Mesothelial cell of epicardium (in vitro differentiated cells): Measurements from ENCODE around the gene AP5Z1. TPM values are rescaled to one million over a fixed set of nuclear protein-coding genes. Genes with fewer than 3 reads are reported as not detected.
A peak's percentile ranks its signal among the peaks of the same experiment; 100 is the strongest.

Experiments used
- DNase-seq, 2 experiments: peaks; one replicate each; pipeline ENCODE4 v3.0.0; 2021; ENCODE audit warnings: low spot score in 2 of 2; ENCODE audit not compliant: unreplicated experiment in 2 of 2
- H3K27ac Mint-ChIP-seq: 2 replicates; pipeline ENCODE4 v1.8.0; 2021; ENCODE audit warnings: mixed read lengths
- H3K27me3 Mint-ChIP-seq: 2 replicates; pipeline ENCODE4 v1.8.0; 2021; ENCODE audit warnings: low read depth, mixed read lengths
- H3K36me3 Mint-ChIP-seq: 2 replicates; pipeline ENCODE4 v1.8.0; 2021; ENCODE audit warnings: mixed read lengths
- H3K4me1 Mint-ChIP-seq: 2 replicates; pipeline ENCODE4 v1.8.0; 2021; ENCODE audit warnings: mixed read lengths
- H3K4me3 Mint-ChIP-seq: 2 replicates; pipeline ENCODE4 v1.8.0; 2021; ENCODE audit warnings: mild to moderate bottlenecking, moderate library complexity, mixed read lengths
- H3K9me3 Mint-ChIP-seq: 2 replicates; pipeline ENCODE4 v1.8.0; 2021; ENCODE audit warnings: mixed read lengths
- total RNA-seq: library from RNA; stranded (reverse); gene quantifications from 3 replicates; pipeline ENCODE4 v1.2.1, GENCODE V29; 2021
- TF ChIP-seq, protein P1 (sequence below): fragments of 200-600 bp; sonication (generic); IDR thresholded peaks from one replicate; pipeline ENCODE4 v1.5.0; 2021; ENCODE audit warnings: antibody characterized with exemption; ENCODE audit not compliant: unreplicated experiment

AP5Z1 gene, protein sequence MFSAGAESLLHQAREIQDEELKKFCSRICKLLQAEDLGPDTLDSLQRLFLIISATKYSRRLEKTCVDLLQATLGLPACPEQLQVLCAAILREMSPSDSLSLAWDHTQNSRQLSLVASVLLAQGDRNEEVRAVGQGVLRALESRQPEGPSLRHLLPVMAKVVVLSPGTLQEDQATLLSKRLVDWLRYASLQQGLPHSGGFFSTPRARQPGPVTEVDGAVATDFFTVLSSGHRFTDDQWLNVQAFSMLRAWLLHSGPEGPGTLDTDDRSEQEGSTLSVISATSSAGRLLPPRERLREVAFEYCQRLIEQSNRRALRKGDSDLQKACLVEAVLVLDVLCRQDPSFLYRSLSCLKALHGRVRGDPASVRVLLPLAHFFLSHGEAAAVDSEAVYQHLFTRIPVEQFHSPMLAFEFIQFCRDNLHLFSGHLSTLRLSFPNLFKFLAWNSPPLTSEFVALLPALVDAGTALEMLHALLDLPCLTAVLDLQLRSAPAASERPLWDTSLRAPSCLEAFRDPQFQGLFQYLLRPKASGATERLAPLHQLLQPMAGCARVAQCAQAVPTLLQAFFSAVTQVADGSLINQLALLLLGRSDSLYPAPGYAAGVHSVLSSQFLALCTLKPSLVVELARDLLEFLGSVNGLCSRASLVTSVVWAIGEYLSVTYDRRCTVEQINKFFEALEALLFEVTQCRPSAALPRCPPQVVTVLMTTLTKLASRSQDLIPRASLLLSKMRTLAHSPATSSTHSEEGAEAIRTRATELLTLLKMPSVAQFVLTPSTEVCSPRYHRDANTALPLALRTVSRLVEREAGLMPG
- 35.6 to 40.9 TPM (median 36.2 TPM) in 3 replicates for total RNA-seq

DNA sequence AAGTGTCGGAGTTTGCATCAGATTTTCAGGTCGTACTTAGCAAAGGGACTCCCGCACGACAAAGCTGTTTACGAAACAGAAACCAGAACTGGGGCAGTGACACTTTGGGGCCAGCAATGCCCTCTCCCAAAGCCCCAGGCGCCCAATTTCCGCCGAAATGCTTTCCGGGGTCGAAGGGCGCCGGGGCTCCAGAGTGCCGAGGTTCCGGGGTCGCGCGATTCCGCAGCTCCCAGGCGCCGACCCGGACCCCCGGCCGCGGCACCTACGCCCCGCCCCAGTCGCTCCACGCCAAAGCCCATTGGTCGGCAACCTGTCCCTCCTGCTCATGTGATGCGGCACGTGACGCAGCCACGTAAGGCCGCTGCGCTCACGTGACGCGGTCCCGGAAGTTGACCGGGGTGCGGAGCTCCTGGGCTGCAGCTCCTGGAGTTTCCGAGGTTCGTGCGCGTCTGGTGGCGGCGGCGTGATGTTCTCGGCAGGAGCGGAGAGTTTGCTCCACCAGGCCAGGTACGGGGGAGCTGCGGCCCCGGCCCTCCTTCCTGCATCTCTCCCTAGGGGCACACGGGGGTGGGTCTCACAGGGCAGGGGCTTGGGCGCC, at the start of gene AP5Z1:
AP5Z1 (plus strand) TSS at position 374 of the 598 bp plus-strand sequence; CDS start at position 467, 93 bp downstream.
- Mint-ChIP-seq H3K4me3 (peak within 1 kb of the TSS; percentile 99), H3K27me3 (no peaks in the 10 kb centered on the region), H3K9me3 (no peaks in the 10 kb centered on the region), H3K4me1 (peaks cover 32% of the 10 kb centered on the region), H3K36me3 (no peaks in the 10 kb centered on the region), H3K27ac (peak within 1 kb of the TSS; percentile 99)
- peak; percentile 90 for DNase-seq
- TF ChIP-seq, protein P1, sequence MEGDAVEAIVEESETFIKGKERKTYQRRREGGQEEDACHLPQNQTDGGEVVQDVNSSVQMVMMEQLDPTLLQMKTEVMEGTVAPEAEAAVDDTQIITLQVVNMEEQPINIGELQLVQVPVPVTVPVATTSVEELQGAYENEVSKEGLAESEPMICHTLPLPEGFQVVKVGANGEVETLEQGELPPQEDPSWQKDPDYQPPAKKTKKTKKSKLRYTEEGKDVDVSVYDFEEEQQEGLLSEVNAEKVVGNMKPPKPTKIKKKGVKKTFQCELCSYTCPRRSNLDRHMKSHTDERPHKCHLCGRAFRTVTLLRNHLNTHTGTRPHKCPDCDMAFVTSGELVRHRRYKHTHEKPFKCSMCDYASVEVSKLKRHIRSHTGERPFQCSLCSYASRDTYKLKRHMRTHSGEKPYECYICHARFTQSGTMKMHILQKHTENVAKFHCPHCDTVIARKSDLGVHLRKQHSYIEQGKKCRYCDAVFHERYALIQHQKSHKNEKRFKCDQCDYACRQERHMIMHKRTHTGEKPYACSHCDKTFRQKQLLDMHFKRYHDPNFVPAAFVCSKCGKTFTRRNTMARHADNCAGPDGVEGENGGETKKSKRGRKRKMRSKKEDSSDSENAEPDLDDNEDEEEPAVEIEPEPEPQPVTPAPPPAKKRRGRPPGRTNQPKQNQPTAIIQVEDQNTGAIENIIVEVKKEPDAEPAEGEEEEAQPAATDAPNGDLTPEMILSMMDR, result no peak

DNA sequence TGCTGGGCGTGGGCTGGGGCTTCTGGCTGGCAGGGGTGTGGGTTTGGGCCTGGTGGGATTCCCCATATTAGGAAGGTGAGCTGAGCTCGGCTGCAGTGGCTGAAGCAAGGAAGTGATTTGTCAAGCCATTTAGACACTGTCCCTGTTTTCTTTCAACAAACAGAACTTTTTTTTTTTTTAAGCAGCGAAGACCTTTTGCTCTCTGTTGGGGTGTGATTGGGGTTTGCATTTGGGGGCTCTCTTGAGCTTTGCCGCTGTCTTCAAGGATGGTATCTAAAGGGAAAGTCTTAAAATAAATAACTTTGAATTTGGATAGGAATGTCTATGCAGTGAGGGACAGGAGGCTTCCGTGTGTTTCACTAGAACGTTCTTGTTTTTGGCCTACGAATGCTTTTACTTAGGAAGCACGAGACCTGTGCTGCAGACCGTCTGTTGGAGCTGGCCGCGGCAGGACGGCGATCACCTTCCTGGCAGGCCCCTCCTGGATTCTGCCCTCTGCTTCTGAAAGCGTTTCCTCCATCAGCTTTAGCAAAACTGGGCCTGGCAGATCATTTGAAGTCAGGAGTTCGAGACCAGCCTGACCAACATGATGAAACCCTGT, 49.5 kb upstream of the AP5Z1 start:
- peaks cover 8% of the 10 kb centered on the region for H3K36me3 Mint-ChIP-seq
- H3K4me1 Mint-ChIP-seq, result peaks cover 40% of the 10 kb centered on the region
- TF ChIP-seq, protein P1, result no peak
- peak overlapping the region; percentile 45 for H3K4me3 Mint-ChIP-seq
- H3K27ac Mint-ChIP-seq, result peak overlapping the region; percentile 93
- DNase-seq, result no peak
- no peaks in the 10 kb centered on the region for H3K27me3 Mint-ChIP-seq
- H3K9me3 Mint-ChIP-seq, result no peaks in the 10 kb centered on the region

DNA sequence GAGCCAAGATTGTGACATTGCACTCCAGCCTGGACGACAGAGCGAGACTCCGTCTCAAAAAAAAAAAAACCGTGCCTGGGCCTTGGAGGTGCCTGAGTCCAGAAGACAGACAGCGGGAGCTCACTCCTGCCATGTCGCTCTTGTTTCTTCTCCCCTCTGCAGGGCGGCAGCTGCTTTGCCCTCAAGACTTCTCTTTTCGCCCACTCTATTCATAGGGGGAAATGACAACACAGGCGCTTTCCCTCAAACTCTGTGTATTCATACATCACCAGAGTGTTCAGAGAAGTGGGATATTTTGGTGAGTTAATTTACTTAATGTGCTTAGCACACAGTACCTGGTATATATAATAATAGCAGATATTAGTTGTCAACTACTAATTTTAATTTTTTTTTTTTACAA, 48.9 kb upstream of the AP5Z1 start:
- no peaks in the 10 kb centered on the region for H3K27me3 Mint-ChIP-seq
- peak overlapping the region; percentile 93 for H3K27ac Mint-ChIP-seq
- peaks cover 8% of the 10 kb centered on the region for H3K36me3 Mint-ChIP-seq
- H3K9me3 Mint-ChIP-seq, result no peaks in the 10 kb centered on the region
- peaks cover 43% of the 10 kb centered on the region for H3K4me1 Mint-ChIP-seq
- TF ChIP-seq, protein P1, result no peak
- H3K4me3 Mint-ChIP-seq, result no peak overlapping the region
- no peak for DNase-seq

DNA sequence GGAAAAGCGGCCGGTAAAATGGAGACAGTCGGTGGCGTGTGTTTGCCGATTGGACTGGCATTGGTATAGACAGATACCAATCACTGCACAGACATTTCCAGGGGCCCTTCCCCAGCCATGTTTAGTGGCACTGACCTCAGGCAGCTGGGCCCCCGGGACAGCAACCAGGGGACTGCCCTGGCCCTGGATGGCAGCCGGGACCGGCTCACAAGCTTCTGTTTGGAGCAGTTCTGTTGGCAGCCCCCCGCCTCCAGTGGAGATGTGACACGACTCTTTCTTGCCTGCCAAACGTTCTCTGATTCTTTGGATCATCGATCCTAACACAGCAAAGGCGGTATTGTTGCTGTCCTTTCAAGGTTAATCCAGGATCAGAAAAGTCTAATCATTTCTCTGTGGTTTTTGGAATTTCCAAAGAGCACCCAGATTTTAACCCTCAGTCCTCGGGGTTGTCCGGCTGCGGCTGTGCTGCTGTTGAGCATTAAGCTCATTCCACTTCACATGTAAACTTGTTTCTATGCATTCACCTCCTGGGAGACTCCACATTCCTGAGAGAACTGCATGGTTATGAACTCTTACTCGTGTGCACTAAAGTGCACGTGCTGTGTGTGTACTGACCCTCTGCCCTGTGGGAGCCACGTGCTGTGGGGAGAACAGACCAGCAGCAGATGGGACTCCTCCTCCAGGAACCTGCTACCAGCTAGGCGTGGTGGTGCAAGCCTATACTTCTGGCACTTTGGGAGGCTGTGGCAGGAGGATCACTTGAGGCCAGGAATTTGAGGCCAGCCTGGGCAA, 47.3 kb upstream of the AP5Z1 start:
- TF ChIP-seq, protein P1, result no peak
- H3K4me3 Mint-ChIP-seq, result no peak overlapping the region
- no peak for DNase-seq
- H3K27me3 Mint-ChIP-seq, result no peaks in the 10 kb centered on the region
- peak overlapping the region; percentile 30 for H3K27ac Mint-ChIP-seq
- H3K4me1 Mint-ChIP-seq, result peaks cover 45% of the 10 kb centered on the region
- H3K36me3 Mint-ChIP-seq, result peaks cover 19% of the 10 kb centered on the region
- H3K9me3 Mint-ChIP-seq, result no peaks in the 10 kb centered on the region

DNA sequence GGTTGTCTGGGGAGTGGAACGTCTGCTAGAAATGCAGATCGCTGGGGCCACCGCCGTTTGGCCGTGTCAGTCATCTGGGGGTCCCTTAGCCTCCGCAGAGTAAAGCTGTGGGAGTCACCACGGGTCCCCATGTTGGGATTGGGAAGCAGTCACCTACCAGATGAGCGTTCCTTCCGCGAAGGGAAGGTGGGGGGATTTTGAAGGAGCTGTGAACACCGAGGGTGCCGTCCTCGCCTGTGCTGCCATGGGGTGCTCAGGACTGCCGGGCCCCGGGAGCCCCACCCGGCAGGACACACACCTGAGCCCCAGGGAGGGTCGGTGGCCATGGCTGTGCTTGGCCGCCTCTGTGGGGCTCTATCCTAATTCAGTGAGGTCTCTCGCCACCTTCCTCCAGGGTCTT, 46.2 kb upstream of the AP5Z1 start:
- Mint-ChIP-seq H3K36me3 (peaks cover 20% of the 10 kb centered on the region), H3K27me3 (no peaks in the 10 kb centered on the region), H3K27ac (peak overlapping the region; percentile 68), H3K9me3 (no peaks in the 10 kb centered on the region), H3K4me3 (no peak overlapping the region), H3K4me1 (peaks cover 42% of the 10 kb centered on the region)
- TF ChIP-seq, protein P1, result no peak
- DNase-seq, result no peak
